ENCODE data around the gene TOB2.

DNA sequence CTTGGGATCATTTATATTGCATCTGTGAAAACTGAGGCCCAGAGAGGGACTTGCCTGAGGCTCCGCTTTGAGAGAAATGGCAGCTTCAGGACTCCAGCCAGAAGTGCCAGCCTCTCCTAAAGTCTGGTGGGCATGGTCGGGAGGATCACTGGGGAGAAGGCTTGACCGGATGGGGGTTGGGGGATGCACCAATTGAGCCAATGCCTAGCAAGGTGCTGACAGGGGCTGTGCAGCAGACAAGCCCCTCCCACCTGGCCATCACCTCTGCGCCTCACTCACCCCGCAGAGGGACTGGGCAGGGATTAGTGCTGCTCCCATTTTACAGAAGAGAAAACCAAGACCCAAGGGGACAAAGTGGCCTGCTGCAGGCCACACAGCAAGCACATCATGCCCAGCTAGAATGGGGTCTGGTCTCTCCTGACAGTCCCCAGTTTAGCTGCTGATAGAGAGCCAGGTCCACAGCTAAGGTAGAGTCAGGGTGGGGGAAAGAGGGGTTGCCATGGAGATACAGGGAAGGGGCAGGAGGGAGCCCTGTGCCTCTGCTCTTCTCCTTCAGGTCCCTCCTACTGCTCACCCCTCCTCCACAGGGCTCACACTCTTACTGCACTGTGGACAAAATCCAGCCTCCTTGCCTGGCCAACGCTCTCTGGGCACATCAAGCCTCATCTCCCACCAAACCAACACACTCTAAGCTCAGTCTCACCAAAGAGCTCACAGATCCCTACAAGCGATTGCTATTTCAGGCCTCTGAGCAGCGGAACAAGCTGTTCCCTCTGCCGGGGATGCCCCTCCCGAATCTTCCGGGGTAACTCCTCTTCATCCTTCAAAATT, 35.4 kb downstream of the TOB2 start:
- no peak for TF ChIP-seq CTCF (IDR thresholded peaks at IDR 0.05)
- TF ChIP-seq POLR2A (IDR thresholded peaks at IDR 0.05) = peak in 1 of 2 donors; percentile 66
